IMR-90 (cell line): Measurements from ENCODE around the gene RIMS4. TPM values are rescaled to one million over a fixed set of nuclear protein-coding genes. Genes with fewer than 3 reads are reported as not detected.
A peak's percentile ranks its signal among the peaks of the same experiment; 100 is the strongest.

Experiments used
- ATAC-seq: fragments of 200-7000 bp; cut with Tn5 transposase; 2 replicates; pipeline ENCODE4 v1.9.1; 2020; ENCODE audit warnings: low read depth, mild to moderate bottlenecking, moderate library complexity
- BruUV-seq: library from RNA; stranded (reverse); fragments of 400-500 nt; replicated peaks from 2 replicates; lab custom pipeline; 2021; lab: Mats Ljungman, UMichigan
- CTCF ChIA-PET: fragments of 300-600 bp; formaldehyde crosslinking; extraction: SDS; loops from one replicate; lab custom pipeline; 2021; ENCODE audit warnings: antibody characterized with exemption; lab: Yijun Ruan, JAX
- POLR2A ChIA-PET: fragments of 300-600 bp; sonication (Branson Sonifier 250); formaldehyde crosslinking; loops from one replicate; lab custom pipeline; 2022; ENCODE audit warnings: antibody characterized with exemption; ENCODE audit not compliant: unreplicated experiment; lab: Charles Lee
- DNase-seq: peaks from one replicate; pipeline ENCODE4 v3.0.0; 2013
- H2AFZ ChIP-seq: replicated peaks from 2 replicates; pipeline ENCODE3; 2013; ENCODE audit warnings: low read length, mild to moderate bottlenecking; ENCODE audit not compliant: poor library complexity
- H2AK5ac ChIP-seq: 2 replicates; pipeline ENCODE4 v1.6.1; 2013; ENCODE audit warnings: low read depth, low read length, inconsistent platforms
- H2AK9ac ChIP-seq: replicated peaks from 2 replicates; pipeline ENCODE3; 2013; ENCODE audit warnings: mild to moderate bottlenecking, low read depth, low read length, moderate library complexity; ENCODE audit not compliant: poor library complexity
- H2BK120ac ChIP-seq: 2 replicates; pipeline ENCODE4 v1.6.1; 2013; ENCODE audit warnings: low read depth, low read length, inconsistent platforms
- H2BK15ac ChIP-seq: 3 replicates; pipeline ENCODE4 v1.6.1; 2013; ENCODE audit warnings: low read depth, low read length, inconsistent platforms
- H2BK20ac ChIP-seq: 2 replicates; pipeline ENCODE4 v1.6.1; 2013; ENCODE audit warnings: low read depth, mild to moderate bottlenecking, inconsistent platforms, low read length, moderate library complexity
- H2BK5ac ChIP-seq: 2 replicates; pipeline ENCODE4 v1.6.1; 2013; ENCODE audit warnings: mild to moderate bottlenecking, low read depth, low read length, inconsistent platforms; ENCODE audit not compliant: poor library complexity, severe bottlenecking
- H3K14ac ChIP-seq: replicated peaks from 2 replicates; pipeline ENCODE4 v1.6.1; 2013; ENCODE audit warnings: low read depth, low read length, inconsistent platforms
- H3K18ac ChIP-seq: 2 replicates; pipeline ENCODE4 v1.6.1; 2013; ENCODE audit warnings: low read depth, low read length, control low read depth
- H3K23ac ChIP-seq: 2 replicates; pipeline ENCODE4 v1.6.1; 2013; ENCODE audit warnings: low read depth, low read length, inconsistent platforms
- H3K27ac ChIP-seq: 2 replicates; pipeline ENCODE4 v1.5.1; 2013; ENCODE audit warnings: mild to moderate bottlenecking, control low read depth, low read length; ENCODE audit not compliant: insufficient read depth
- H3K27me3 ChIP-seq: 2 replicates; pipeline ENCODE4 v1.6.1; 2013; ENCODE audit warnings: low read length; ENCODE audit not compliant: control insufficient read depth, insufficient read depth
- H3K36me3 ChIP-seq: 2 replicates; pipeline ENCODE4 v1.6.1; 2013; ENCODE audit warnings: low read length, mixed read lengths; ENCODE audit not compliant: control insufficient read depth, insufficient read depth
- H3K4ac ChIP-seq: 2 replicates; pipeline ENCODE4 v1.6.1; 2013; ENCODE audit warnings: low read depth, low read length, inconsistent platforms
- H3K4me1 ChIP-seq: 2 replicates; pipeline ENCODE4 v1.6.1; 2013; ENCODE audit warnings: low read length, mixed read lengths; ENCODE audit not compliant: control insufficient read depth, insufficient read depth
- H3K4me2 ChIP-seq: 2 replicates; pipeline ENCODE4 v1.6.1; 2013; ENCODE audit warnings: low read depth, mild to moderate bottlenecking, control low read depth, low read length, moderate library complexity
- H3K4me3 ChIP-seq: 2 replicates; pipeline ENCODE4 v1.5.1; 2013; ENCODE audit warnings: low read depth, mild to moderate bottlenecking, control low read depth, low read length, moderate library complexity; ENCODE audit not compliant: insufficient read depth
- H3K56ac ChIP-seq: 2 replicates; pipeline ENCODE4 v1.6.1; 2013; ENCODE audit warnings: low read length, inconsistent platforms; ENCODE audit not compliant: insufficient read depth; ENCODE audit errors: extremely low read depth
- H3K79me1 ChIP-seq, 2 experiments: 2 replicates each; pipeline ENCODE4 v1.6.1; 2013; ENCODE audit warnings: low read length in 2 of 2, inconsistent platforms in 1 of 2, low read depth in 1 of 2
- H3K9ac ChIP-seq: 2 replicates; pipeline ENCODE4 v1.6.1; 2013; ENCODE audit warnings: low read depth, low read length, control low read depth
- H3K9me1 ChIP-seq: 2 replicates; pipeline ENCODE4 v1.6.1; 2013; ENCODE audit warnings: low read length, inconsistent platforms; ENCODE audit not compliant: insufficient read depth
- H3K9me3 ChIP-seq: 2 replicates; pipeline ENCODE4 v1.6.1; 2013; ENCODE audit warnings: low read length; ENCODE audit not compliant: control insufficient read depth, insufficient read depth
- H4K20me1 ChIP-seq: 2 replicates; pipeline ENCODE4 v1.6.1; 2013; ENCODE audit warnings: low read length, inconsistent platforms; ENCODE audit not compliant: insufficient read depth
- H4K5ac ChIP-seq: 2 replicates; pipeline ENCODE4 v1.6.1; 2013; ENCODE audit warnings: mild to moderate bottlenecking, low read depth, low read length, control low read depth
- H4K8ac ChIP-seq, 2 experiments: 2 replicates each; pipeline ENCODE4 v1.6.1; 2013; ENCODE audit warnings: low read depth in 2 of 2, low read length in 2 of 2, control low read depth in 1 of 2, inconsistent platforms in 1 of 2
- H4K91ac ChIP-seq: 2 replicates; pipeline ENCODE4 v1.6.1; 2013; ENCODE audit warnings: low read depth, low read length, inconsistent platforms; ENCODE audit not compliant: insufficient read depth
- FOS ChIP-seq: fragments of 150-350 bp; IDR thresholded peaks from 2 replicates; pipeline ENCODE4 v1.6.1; 2016; ENCODE audit warnings: low read depth, low read length
- MAZ ChIP-seq: IDR thresholded peaks from 2 replicates; pipeline ENCODE4 v1.6.1; 2012; ENCODE audit warnings: low read depth, mild to moderate bottlenecking, low read length, improper control_type of control experiment, moderate library complexity, borderline replicate concordance
- NFE2L2 ChIP-seq: fragments of 150-350 bp; IDR thresholded peaks from 2 replicates; pipeline ENCODE4 v1.6.1; 2016; ENCODE audit warnings: low read depth, mild to moderate bottlenecking, low read length
- RCOR1 ChIP-seq: IDR thresholded peaks from 2 replicates; pipeline ENCODE4 v1.6.1; 2012; ENCODE audit warnings: mild to moderate bottlenecking, low read length, improper control_type of control experiment; ENCODE audit not compliant: insufficient replicate concordance
- SMC3 ChIP-seq: fragments of 150-350 bp; IDR thresholded peaks from 2 replicates; pipeline ENCODE4 v1.6.1; 2016; ENCODE audit warnings: low read depth, mild to moderate bottlenecking, antibody characterized with exemption, low read length, moderate library complexity
- USF2 ChIP-seq: fragments of 150-350 bp; IDR thresholded peaks from 2 replicates; pipeline ENCODE4 v1.6.1; 2017; ENCODE audit warnings: mild to moderate bottlenecking, antibody characterized with exemption, low read length, low read depth
- WGBS, 2 experiments: methylation state at CpG; one replicate each; pipeline versions ENCODE4 v1.1.5 to v1.1.7; 2013; ENCODE audit warnings: missing lambda C conversion rate in 2 of 2; ENCODE audit not compliant: insufficient read length in 1 of 2; ENCODE audit errors: extremely low coverage in 2 of 2; 5-methylcytosine and 5-hydroxymethylcytosine counted together
- dilution Hi-C: fragments of 300-500 bp; cut with HindIII; formaldehyde crosslinking; loops from one replicate; pipeline ENCODE4 v1.14.3; 2018; ENCODE audit warnings: low sequenced_read_pairs; ENCODE audit not compliant: unreplicated experiment
- in situ Hi-C: fragments of 300-500 bp; cut with MboI; formaldehyde crosslinking; loops from 3 replicates; pipeline ENCODE4 v1.14.3; 2019; ENCODE audit warnings: low sequenced_read_pairs, inconsistent platforms, mixed read lengths
- intact Hi-C: fragments of 100-400 bp; cut with micrococcal nuclease; formaldehyde crosslinking; loops from 2 replicates; pipeline ENCODE4 v1.10.0; 2022
- polyA plus RNA-seq, 3 experiments: library from polyadenylated mRNA; depleted of rRNA; stranded (reverse); fragments of >200 nt; gene quantifications; 2 replicates each; pipeline ENCODE4 v1.2.3, GENCODE V29; 2012; ENCODE audit warnings: low replicate concordance in 1 of 3
- total RNA-seq: library from RNA; depleted of rRNA; stranded (reverse); fragments of >200 nt; gene quantifications from 2 replicates; pipeline ENCODE4 v1.2.3, GENCODE V29; 2012

RIMS4 gene
- total and polyA plus RNA-seq, 2 of the 4 experiments (the other 2 are of a cell fraction) = not detected

- H3K27me3 ChIP-seq = peaks cover 68% of the 10 kb centered on the region
- H2AK9ac ChIP-seq = peak overlapping the region; percentile 32
- TF ChIP-seq NFE2L2 = no peak
- no peak for TF ChIP-seq MAZ
- TF ChIP-seq FOS = no peak
- no peak for TF ChIP-seq RCOR1
- no peak for TF ChIP-seq USF2
- TF ChIP-seq SMC3 = no peak
- no peaks in the 10 kb centered on the region for H3K9me1 ChIP-seq
- CTCF ChIA-PET = interaction anchor here (1.2 kb wide), 1 partner anchor 124 kb away, joined by 3 read pairs; no protein-coding TSS in a partner anchor
- no peaks in the 10 kb centered on the region for H3K9me3 ChIP-seq
- H2BK120ac ChIP-seq = no peak overlapping the region
- peaks cover 1% of the 10 kb centered on the region; the same call in 1 of the 2 replicates for H3K4me1 ChIP-seq
- no peak overlapping the region for H4K8ac ChIP-seq
- H3K14ac ChIP-seq = no peak overlapping the region
- H2BK20ac ChIP-seq = no peak overlapping the region
- no peaks in the 10 kb centered on the region for H3K36me3 ChIP-seq
- H3K4me3 ChIP-seq = no peak overlapping the region
- DNase-seq (no peak), ATAC-seq (no peak)
- H3K4ac ChIP-seq = no peak overlapping the region
- no peak overlapping the region for H3K27ac ChIP-seq
- H3K79me1 ChIP-seq = no peaks in the 10 kb centered on the region
- H4K5ac ChIP-seq = no peak overlapping the region
- dilution Hi-C loops = no loop called here
- no peaks in the 10 kb centered on the region for H4K20me1 ChIP-seq
- in situ Hi-C loops = loop anchor here (5.0 kb wide), 1 partner anchor 125 kb away; no protein-coding TSS in a partner anchor
- H3K9ac ChIP-seq = no peak overlapping the region
- H3K4me2 ChIP-seq = no peak overlapping the region
- no peak overlapping the region for H2BK5ac ChIP-seq
- no peak overlapping the region for H4K91ac ChIP-seq
- no peak overlapping the region for H3K18ac ChIP-seq
- intact Hi-C loops = no loop called here
- H3K56ac ChIP-seq = no peak overlapping the region
- H3K23ac ChIP-seq = no peak overlapping the region
- no peak overlapping the region for H2AK5ac ChIP-seq
- no peak overlapping the region for H2AFZ ChIP-seq
- 53% methylated on average over 2 of the region's 14 CpGs; no CpG with 5 or more reads in 1 of the 2 experiments for WGBS, 2 experiments
- BruUV-seq = no TSS peak
- H2BK15ac ChIP-seq = no peak overlapping the region
- POLR2A ChIA-PET = interaction anchor here (0.6 kb wide), 1 partner anchor 129 kb away, joined by 4 read pairs; no protein-coding TSS in a partner anchor
Observed at GRCh38 chr20:44742304-44743079, 67.9 kb downstream of the RIMS4 start.
